NCI-H345 (cell line): Measurements from ENCODE around the gene CCDC187.

Source experiments
- DNase-seq: peaks from one replicate; lab custom pipeline; 2025; lab: John Stamatoyannopoulos, UW

The CCDC187 gene

DNA sequence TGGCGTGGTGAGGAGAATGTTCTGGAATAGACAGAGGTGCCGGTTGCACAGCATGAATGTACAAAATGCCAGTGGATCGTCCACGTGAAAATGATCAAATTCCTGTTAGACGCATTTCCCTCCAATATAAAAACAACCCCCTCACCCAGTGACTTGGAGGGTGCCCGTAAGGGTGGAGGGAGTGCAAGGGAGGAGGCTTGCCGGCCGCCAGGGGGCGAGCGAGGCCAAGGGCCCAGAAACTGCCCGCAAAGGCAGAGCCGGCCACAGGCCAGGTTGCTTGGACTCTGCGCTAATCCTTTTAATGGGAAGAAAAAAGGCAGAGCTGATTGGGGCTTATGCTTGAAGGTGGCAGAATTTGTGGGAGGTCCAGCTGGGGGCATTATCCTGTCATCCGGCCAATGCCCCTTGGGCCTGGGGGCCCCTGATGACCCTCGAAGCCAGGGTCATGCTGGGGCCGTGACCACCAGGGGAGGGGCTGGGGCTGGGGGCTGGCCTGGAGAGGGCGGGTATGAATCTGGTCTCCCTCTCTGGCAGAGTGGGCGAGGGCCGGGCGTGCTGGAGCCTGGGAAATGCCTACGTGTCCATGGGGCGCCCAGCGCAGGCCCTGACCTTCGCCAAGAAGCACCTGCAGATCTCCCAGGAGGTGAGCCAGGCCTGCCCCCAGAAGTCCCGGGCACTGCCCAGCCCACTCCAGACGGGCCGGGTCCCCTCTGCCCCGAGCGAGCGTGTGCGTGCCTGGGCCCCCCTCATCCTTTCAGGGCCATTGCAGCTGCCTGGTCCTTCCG lies 35.5 kb upstream of the CCDC187 start:
- DNase-seq = no peak

GRCh38 chr9:136338511-136338910 lies 34.6 kb upstream of the CCDC187 start:
- no peak for DNase-seq

GRCh38 chr9:136337416-136338395 lies 33.8 kb upstream of the CCDC187 start:
- DNase-seq = no peak

DNA sequence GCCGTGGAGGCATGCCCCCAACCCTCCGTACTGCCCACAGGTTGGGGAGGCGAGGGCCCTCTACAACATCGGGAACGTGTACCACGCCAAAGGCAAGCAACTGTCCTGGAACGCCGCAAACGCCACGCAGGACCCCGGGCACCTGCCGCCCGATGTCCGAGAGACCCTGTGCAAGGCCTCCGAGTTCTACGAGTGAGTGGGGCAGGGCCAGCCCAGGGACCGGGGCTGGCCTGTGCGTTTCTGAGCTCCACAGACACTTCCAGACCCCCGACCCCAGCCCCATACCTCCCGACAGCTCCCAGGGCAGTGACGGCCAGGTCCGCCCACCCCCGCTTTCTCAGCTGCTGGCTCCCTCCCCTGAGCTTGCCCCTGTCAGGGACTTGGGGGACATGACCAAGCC lies 33.0 kb upstream of the CCDC187 start:
- no peak for DNase-seq

- no peak for DNase-seq
Observed at GRCh38 chr9:136336156-136336870, 32.4 kb upstream of the CCDC187 start.

DNA sequence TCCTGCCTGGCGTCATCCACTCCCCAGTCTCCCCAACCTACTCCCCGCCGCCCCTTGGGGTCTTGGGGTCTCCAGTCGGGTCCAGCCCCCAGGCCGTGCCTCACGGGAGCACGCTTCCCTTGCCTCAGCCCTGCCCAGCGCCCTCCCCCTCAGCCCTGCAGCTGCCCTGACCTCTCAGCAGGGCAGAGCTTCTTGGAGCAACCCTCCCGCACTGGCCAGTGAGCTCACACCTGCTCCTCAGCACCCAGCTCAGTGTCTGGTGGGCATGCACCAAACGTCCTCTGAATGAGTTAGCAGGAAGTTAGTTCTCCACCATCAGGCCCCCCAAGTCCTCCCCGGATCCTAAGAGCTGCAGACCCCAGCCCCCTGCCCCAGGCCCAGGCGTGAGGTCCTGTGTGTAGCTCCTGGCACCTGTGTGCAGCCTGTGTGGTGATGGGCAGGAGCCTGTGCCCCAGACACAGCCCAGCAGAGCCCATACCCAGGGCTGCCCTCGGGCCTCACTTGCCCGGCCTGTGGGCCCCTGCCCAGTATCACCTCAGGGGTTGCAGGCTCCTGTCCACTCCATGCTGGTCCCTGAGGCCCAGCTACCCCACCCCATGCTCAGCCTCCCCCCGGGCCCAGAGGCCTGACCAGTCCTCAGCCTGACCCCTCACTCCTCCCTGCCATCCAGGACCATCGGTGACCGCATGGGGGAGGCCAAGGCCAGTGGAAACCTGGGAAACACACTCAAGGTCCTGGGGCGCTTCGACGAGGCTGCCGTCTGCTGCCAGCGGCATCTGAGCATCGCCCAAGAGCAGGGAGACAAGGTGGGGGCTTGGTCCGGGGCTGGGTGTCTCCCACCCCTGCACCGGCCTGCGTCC lies 31.6 kb upstream of the CCDC187 start:
- DNase-seq = no peak

DNA sequence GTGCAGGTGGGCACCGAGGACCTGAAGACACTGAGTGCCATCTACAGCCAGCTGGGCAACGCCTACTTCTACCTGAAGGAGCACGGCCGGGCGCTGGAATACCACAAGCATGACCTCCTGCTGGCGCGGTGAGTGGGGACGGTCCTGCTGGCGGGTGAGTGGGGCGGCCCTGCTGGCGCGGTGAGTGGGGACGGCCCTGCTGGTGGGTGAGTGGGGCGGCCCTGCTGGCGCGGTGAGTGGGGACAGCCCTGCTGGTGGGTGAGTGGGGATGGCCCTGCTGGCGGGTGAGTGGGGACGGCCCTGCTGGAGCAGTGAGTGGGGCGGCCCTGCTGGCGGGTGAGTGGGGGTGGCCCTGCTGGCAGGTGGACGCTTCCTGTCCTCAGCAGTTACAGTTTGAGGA lies 30.6 kb upstream of the CCDC187 start:
- DNase-seq = no peak

DNA sequence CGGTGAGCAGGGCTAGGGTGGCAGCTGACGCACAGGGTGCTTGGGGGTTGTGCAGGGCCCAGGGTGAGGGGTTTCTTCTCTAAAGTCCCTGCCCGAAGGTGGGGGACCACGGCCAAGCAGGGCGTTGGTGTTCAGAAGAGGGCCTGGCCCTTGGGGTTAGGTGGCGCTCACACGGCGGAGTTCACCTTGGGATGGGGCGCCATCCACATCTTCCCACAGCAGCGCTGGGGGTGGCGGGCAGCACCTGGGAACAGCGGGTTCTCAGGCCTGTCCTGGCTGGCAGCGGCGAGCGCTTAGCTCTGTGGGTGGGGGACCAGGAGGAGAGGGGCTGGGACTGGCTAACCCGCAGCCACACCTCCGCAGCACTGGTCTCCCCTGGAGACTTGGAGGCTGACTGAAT lies 29.6 kb upstream of the CCDC187 start:
- DNase-seq = no peak

DNA sequence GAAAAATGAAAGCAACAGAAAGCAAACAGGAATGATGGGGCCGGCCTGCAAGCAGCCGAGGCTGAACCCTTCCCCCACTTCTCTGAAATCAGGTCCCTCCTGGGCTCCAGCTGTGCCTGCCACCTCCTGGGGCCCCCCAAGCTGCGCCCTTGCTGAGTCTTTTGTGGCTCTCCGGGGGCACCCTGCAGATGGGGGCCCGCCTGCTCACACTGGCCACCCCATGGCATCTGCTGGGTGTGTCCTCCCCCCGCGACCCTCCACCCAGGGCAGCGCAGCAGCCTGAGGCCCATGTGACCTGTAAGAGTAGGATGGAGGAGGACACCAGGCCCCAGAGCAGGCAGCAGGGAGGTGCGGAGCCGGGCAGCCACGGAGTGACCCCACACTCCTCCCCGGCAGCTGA lies 29.2 kb upstream of the CCDC187 start:
- DNase-seq = no peak

DNA sequence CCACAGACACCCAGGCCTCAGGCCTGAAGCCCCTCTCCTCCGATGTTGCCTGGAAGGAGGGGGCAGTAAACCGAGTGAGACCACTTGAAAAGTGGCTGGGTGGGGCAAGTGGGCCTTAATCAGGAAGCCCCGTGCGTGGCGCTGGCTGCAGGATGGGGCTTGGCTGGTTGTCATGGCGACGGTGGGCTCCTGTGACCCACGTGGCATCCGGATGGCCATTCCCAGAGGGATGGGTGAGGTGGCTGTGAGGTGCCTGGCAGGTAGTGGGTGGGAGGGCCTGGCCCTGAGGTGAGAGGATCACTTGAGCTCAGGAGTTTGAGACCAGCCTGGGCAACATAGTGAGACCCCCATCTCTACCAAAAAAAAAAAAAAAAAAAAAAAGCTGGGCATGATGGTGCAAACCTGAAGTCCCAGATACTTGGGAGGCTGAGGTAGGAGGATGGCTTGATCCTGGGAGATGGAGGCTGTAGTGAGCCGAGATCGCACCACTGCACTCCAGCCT lies 28.6 kb upstream of the CCDC187 start:
- DNase-seq = no peak

GRCh38 chr9:136331556-136332481 lies 27.9 kb upstream of the CCDC187 start:
- no peak for DNase-seq

- DNase-seq = no peak
Observed at GRCh38 chr9:136331030-136331429, 27.1 kb upstream of the CCDC187 start.

DNA sequence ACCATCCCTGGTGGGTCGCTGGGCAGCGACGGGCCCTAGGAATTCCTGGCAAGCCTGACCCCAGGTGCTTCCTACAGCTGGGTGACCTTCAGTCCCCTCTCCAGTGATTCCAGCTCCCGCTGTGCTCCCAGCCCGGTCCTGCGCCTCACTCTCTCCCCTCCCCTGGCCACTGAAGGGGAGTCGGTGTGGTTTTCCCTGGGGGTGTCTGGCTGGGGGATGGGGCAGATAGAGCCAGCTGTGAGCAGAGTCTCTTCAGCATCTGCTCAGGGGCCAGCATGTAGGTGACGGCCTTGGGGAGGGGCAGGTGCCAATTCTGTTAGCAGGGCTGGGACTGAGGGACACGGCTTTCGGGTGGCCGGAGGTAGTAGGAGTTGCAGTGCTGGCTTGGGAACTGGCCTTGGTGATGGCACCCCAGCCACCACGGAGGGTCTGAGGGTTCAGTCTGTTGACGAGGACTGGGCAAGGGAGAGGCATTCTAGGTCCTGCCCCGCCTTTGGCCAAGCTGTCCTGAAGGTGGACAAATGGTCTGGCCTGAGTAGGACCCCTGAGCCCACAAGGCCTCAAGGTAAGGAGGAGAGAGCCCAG lies 26.6 kb upstream of the CCDC187 start:
- no peak for DNase-seq

- DNase-seq = no peak
Observed at GRCh38 chr9:136329636-136330405, 25.9 kb upstream of the CCDC187 start.

- no peak for DNase-seq
Observed at GRCh38 chr9:136329211-136329627, 25.3 kb upstream of the CCDC187 start.

DNA sequence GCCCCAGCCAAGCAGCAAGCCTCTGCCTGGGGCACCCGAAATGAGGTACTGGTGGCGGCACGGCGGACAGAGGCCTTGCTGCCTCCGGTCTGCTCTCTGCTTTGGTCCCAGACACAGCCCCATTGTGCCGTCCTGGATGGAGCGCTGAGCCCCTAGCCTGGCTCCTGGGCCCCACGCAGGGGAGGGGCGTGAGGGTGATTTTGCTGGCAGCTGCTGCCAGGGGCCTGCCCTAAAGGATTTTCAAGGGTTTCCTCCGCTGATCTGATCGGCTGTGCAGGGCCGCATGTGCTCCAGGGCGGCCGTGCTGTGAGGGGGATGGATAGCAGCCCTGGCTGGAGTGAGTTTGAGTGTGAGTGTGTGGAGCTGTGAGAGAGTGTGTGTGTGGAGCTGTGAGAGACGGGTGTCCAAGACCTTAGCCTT lies 24.7 kb upstream of the CCDC187 start:
- no peak for DNase-seq

GRCh38 chr9:136328011-136328621 lies 24.2 kb upstream of the CCDC187 start:
- DNase-seq = peak; percentile 67

GRCh38 chr9:136327304-136327974 lies 23.5 kb upstream of the CCDC187 start, which contains the start of gene GPSM1:
Gene GPSM1, plus strand, starts transcription at chr9:136327539. Its CDS starts 157 bp downstream, at chr9:136327696.
- DNase-seq = peak; percentile 56
